GM19351 (cell line): ENCODE data around the gene ATXN2.
"Not testable (repeated sequence)": the region's sequence is repeated elsewhere in the genome, so short reads cannot be mapped to it uniquely, and the experiment has no call there.

Experiments used
- ATAC-seq: cut with Tn5 transposase; IDR thresholded peaks from one replicate; pipeline ENCODE4 v1.9.1; 2021; ENCODE audit warnings: mild to moderate bottlenecking, moderate library complexity; ENCODE audit not compliant: unreplicated experiment

Gene ATXN2

GRCh38 chr12:111407377-111408115 lies 191.6 kb downstream of the ATXN2 start:
- ATAC-seq: no peak

DNA sequence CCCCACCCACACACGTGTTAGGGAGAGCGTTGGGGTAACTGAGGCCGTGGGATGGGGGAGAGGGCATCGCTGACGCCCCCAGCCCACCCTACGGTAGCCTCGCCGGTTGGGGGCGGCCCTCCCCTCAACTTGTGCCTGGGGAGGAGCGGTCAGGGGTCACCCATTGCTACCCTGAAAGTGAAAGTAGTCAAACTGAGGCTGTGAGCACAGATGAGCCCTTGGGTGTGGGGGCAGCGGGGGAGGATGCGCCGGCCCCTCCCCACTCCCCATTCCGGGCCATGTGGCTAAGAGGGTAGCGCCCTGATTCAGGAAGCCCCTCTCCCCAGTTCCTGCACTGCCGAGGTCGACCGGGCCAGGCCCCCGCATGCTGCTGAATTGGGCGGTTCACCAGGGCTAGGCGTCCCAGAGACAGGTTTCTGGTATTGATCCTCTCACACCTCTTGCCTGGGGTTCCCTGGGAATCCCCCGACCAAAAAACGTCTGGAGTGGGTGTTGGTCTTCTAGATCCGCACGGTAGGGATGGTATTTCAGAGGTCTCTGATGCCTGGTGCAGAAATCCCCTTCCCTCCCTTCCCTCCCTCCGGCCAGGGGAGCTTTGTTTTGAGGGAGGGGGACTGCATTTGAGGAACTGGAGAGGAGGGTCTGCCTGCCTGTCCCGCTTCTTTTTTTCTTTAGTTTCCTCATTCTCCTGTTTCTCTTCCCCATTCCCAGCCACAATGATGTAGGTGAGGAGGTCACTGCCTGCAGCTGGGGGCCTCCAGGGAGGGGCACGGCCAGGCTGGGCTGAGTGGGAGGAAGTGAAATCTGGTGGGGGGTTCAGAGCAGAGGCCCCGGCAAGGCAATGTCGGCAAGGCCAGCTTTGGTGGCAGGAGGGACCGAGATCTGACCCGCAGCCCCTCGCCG lies 192.4 kb downstream of the ATXN2 start:
- ATAC-seq: no peak

GRCh38 chr12:111405859-111406473 lies 193.1 kb downstream of the ATXN2 start, which contains the start of gene SH2B3:
Gene SH2B3 (plus strand): TSS chr12:111405923. CDS start chr12:111418146, 12,223 bp downstream.
- ATAC-seq: no peak

- ATAC-seq: peak; percentile 50
Observed at GRCh38 chr12:111405149-111405858, 193.8 kb downstream of the ATXN2 start.

DNA sequence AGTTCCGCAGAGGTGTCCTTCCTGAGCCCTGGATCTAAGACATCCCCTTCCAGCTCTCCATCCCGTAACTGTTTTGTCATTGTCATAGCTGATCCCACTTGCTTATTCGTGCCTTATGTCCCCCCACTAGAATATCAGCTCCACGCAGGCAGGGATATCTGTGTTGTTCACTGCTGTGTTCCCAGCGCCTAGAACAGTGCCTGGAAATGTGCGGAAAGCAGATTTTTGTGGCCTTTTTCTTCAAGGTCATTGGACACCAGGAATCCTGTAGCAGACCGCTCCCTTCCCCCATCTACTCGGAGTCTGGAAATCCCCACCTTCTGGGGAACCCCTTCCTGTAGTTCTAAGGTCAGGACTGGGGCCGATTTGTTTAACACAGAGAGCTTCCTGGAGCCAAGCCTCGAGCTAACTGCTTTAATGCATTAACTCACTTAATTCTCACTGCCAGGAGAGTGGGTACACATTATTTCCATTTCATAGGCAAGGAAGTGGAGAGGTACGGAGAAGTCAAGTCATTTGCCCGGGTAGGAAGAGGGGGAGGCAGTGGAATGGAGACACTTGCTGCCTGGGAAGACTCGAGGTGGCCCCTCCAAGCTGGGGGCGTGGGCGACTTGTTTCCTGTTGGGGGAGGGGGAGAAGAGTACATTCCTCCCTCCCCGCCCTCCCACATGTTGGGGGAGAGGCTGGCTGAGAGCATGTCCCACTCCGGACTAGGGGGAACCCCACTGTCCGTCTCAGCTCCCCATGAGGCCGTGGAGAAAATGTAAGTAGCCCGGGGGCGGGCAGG lies 194.6 kb downstream of the ATXN2 start:
- peak; percentile 1 for ATAC-seq

DNA sequence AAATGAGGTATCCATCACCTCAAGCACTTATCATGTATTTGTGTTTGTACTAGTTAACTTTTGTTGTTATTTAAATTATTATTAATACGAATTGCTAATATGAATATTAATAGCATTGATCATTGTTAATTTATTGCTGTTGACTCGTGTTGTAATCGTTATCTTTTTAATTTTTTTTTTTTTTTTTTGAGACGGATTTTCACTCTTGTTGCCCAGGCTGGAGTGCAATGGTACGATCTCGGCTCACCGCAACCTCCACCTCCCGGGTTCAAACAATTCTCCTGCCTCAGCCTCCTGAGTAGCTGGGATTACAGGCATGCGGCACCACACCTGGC lies 196.7 kb downstream of the ATXN2 start:
- ATAC-seq: not testable (repeated sequence)
